ENCODE data around the gene SFT2D3. TPM values are rescaled to one million over a fixed set of nuclear protein-coding genes. Genes with fewer than 3 reads are reported as not detected.

Gene SFT2D3
- total RNA-seq, 1 experiment from 2014 or later = 7.6 TPM

- Histone ChIP-seq H3K4me1 (ENCODE audit: insufficient read depth, low read length, poor library complexity, severe bottlenecking) (no peaks in the 10 kb centered on the region), H3K27me3 (replicated peaks; ENCODE audit: insufficient read depth, low read depth, low read length, poor library complexity) (peaks cover 12% of the 10 kb centered on the region), H3K4me3 (ENCODE audit: low read depth, low read length, poor library complexity, severe bottlenecking) (no peak overlapping the region), H3K9me3 (ENCODE audit: low read depth, low read length, poor library complexity, severe bottlenecking) (no peaks in the 10 kb centered on the region), H3K36me3 (ENCODE audit: insufficient read depth, low read length, poor library complexity, severe bottlenecking) (no peaks in the 10 kb centered on the region), H3K27ac (ENCODE audit: low read depth, low read length, poor library complexity, severe bottlenecking) (no peak overlapping the region)
- ChIA-PET POLR2A (ENCODE audit: low non-redundant PET) (no interaction called here), CTCF (no interaction called here)
- DNase-seq (ENCODE audit: low spot score) = no peak
- BruUV-seq (replicated peaks) = no TSS peak
- intact Hi-C loops (cut with micrococcal nuclease; ENCODE audit: unreplicated experiment) = no loop called here
- TF ChIP-seq CTCF (conservative IDR thresholded peaks at IDR 0.05; ENCODE audit: low read depth, low read length) = no peak
- TF ChIP-seq EZH2 (IDR thresholded peaks at IDR 0.05; ENCODE audit: borderline replicate concordance, low read depth, low read length, poor library complexity, severe bottlenecking) = no peak
Measured at GRCh38 chr2:127664895-127665225, 36.4 kb upstream of the SFT2D3 start.

GRCh38 chr2:127665267-127665893 is 35.9 kb upstream of the SFT2D3 start:
- no peak for DNase-seq (ENCODE audit: low spot score)
- Histone ChIP-seq H3K36me3 (ENCODE audit: insufficient read depth, low read length, poor library complexity, severe bottlenecking) (no peaks in the 10 kb centered on the region), H3K27me3 (replicated peaks; ENCODE audit: insufficient read depth, low read depth, low read length, poor library complexity) (peaks cover 12% of the 10 kb centered on the region), H3K9me3 (ENCODE audit: low read depth, low read length, poor library complexity, severe bottlenecking) (no peaks in the 10 kb centered on the region), H3K4me3 (ENCODE audit: low read depth, low read length, poor library complexity, severe bottlenecking) (no peak overlapping the region), H3K4me1 (ENCODE audit: insufficient read depth, low read length, poor library complexity, severe bottlenecking) (no peaks in the 10 kb centered on the region), H3K27ac (ENCODE audit: low read depth, low read length, poor library complexity, severe bottlenecking) (no peak overlapping the region)
- no TSS peak for BruUV-seq (replicated peaks)
- no peak for TF ChIP-seq CTCF (conservative IDR thresholded peaks at IDR 0.05; ENCODE audit: low read depth, low read length)
- TF ChIP-seq EZH2 (IDR thresholded peaks at IDR 0.05; ENCODE audit: borderline replicate concordance, low read depth, low read length, poor library complexity, severe bottlenecking) = no peak
- POLR2A ChIA-PET (ENCODE audit: low non-redundant PET) = no interaction called here
- intact Hi-C loops (cut with micrococcal nuclease; ENCODE audit: unreplicated experiment) = no loop called here
- CTCF ChIA-PET = no interaction called here

GRCh38 chr2:127669056-127669455 is 32.2 kb upstream of the SFT2D3 start:
- intact Hi-C loops (cut with micrococcal nuclease; ENCODE audit: unreplicated experiment) = no loop called here
- no peaks in the 10 kb centered on the region for H3K4me1 ChIP-seq (ENCODE audit: insufficient read depth, low read length, poor library complexity, severe bottlenecking)
- H3K27me3 ChIP-seq (replicated peaks; ENCODE audit: insufficient read depth, low read depth, low read length, poor library complexity) = peaks cover 12% of the 10 kb centered on the region
- no peak for TF ChIP-seq CTCF (conservative IDR thresholded peaks at IDR 0.05; ENCODE audit: low read depth, low read length)
- no peak for TF ChIP-seq EZH2 (IDR thresholded peaks at IDR 0.05; ENCODE audit: borderline replicate concordance, low read depth, low read length, poor library complexity, severe bottlenecking)
- no peaks in the 10 kb centered on the region for H3K9me3 ChIP-seq (ENCODE audit: low read depth, low read length, poor library complexity, severe bottlenecking)
- no TSS peak for BruUV-seq (replicated peaks)
- CTCF ChIA-PET = no interaction called here
- no peak for DNase-seq (ENCODE audit: low spot score)
- no peak overlapping the region for H3K4me3 ChIP-seq (ENCODE audit: low read depth, low read length, poor library complexity, severe bottlenecking)
- H3K27ac ChIP-seq (ENCODE audit: low read depth, low read length, poor library complexity, severe bottlenecking) = no peak overlapping the region
- no peaks in the 10 kb centered on the region for H3K36me3 ChIP-seq (ENCODE audit: insufficient read depth, low read length, poor library complexity, severe bottlenecking)
- POLR2A ChIA-PET (ENCODE audit: low non-redundant PET) = no interaction called here
